ENCODE measurements around the gene IGFALS. TPM values are rescaled to one million over a fixed set of nuclear protein-coding genes. Genes with fewer than 3 reads are reported as not detected.

IGFALS gene
- polyA plus RNA-seq, 1 donor from 2014 or later, result not detected

GRCh38 chr16:1762879-1763520 is 30.5 kb downstream of the IGFALS start:
- Mint-ChIP-seq H3K4me3 (no peak overlapping the region), H3K4me1 (no peaks in the 10 kb centered on the region), H3K27me3 (no peaks in the 10 kb centered on the region), H3K27ac (peak overlapping the region in 1 of 3 donors; percentile 84), H3K36me3 (peaks cover 3% of the 10 kb centered on the region), H3K9me3 (no peaks in the 10 kb centered on the region)

DNA sequence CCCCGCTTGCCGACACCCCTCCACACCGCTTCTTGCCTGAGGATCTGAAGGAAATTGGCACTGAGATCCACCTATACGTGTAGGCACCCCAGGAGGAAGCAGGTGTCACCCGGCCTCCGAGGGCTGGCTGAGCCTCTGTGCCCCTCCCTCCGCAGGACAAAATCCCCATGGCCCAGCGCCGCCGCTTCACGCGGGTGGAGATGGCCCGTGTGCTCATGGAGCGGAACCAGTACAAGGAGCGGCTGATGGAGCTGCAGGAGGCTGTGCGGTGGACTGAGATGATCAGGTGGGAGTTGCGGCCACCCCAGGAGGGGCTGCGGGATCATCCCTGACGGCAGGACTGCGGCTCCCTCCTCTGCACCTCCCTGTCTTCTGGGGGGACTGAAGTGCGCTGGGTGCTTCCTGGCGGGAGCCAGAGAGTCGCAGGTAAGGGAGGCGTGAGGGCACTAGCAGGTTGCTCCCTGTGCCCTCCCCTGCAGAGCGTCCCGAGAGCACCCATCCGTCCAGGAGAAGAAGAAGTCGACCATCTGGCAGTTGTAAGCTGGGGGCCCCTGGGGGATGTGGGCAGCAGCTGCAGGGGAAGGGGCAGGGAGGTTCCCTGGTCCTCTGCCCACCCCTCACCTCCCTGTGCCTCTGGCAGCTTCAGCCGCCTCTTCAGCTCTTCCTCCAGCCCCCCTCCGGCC is 31.2 kb downstream of the IGFALS start:
- peak overlapping the region in 1 of 3 donors; percentile 84 for H3K27ac Mint-ChIP-seq
- H3K27me3 Mint-ChIP-seq, result no peaks in the 10 kb centered on the region

GRCh38 chr16:1761751-1762150 is 31.8 kb downstream of the IGFALS start:
- H3K36me3 Mint-ChIP-seq, result peaks cover 3% of the 10 kb centered on the region
- H3K9me3 Mint-ChIP-seq, result no peaks in the 10 kb centered on the region
- H3K4me3 Mint-ChIP-seq, result no peak overlapping the region
- peak overlapping the region in 1 of 3 donors; percentile 84 for H3K27ac Mint-ChIP-seq
- no peaks in the 10 kb centered on the region for H3K4me1 Mint-ChIP-seq
- H3K27me3 Mint-ChIP-seq, result no peaks in the 10 kb centered on the region

More for the DNA sequence above, 31.2 kb downstream of the IGFALS start:
- H3K4me3 Mint-ChIP-seq, result no peak overlapping the region
- peaks cover 3% of the 10 kb centered on the region for H3K36me3 Mint-ChIP-seq
- H3K4me1 Mint-ChIP-seq, result no peaks in the 10 kb centered on the region
- no peaks in the 10 kb centered on the region for H3K9me3 Mint-ChIP-seq

DNA sequence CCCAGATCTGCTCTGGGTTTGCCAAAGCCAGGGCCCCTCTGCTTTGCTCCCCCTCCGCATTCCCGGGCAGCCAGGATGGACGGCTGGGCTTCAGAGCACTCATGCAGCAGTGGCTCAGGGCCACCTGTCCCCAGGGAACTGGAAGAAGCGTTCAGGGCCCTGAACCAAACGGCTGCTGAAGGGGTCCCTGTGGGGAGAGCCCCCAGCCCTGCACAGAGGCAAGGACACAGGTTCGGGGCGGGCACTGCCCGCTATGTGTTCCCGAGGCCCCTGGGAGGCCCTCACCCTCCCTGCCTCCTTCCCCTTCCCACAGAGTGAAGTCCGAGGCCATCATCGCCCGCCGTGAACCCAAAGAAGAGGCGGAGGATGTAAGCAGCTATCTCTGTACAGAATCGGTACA is 32.6 kb downstream of the IGFALS start:
- peaks cover 3% of the 10 kb centered on the region for H3K36me3 Mint-ChIP-seq
- no peak overlapping the region for H3K4me3 Mint-ChIP-seq
- peak overlapping the region; percentile 25 to 35 (median 31) for H3K27ac Mint-ChIP-seq
- H3K9me3 Mint-ChIP-seq, result no peaks in the 10 kb centered on the region
- no peaks in the 10 kb centered on the region for H3K4me1 Mint-ChIP-seq
- no peaks in the 10 kb centered on the region for H3K27me3 Mint-ChIP-seq

DNA sequence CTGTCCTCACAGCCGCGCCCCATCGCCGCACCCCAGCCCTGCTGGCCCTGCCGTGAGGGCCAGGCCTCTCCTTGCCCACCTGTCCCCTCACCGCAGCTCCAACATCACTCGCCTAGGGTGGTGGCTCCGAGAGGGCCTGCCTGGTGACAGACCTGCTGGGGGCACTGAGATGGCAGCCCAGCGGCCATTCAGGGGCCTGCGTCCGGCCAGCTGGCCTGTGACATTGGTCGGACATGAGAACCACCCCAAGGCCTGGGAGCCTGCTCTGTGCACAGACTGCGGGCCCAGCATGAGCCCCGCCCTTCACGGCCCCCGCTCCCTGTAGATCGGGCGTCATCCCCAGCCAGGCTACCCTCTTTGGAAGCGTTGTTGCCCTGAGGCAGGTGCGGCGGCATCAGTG is 34.0 kb downstream of the IGFALS start:
- H3K36me3 Mint-ChIP-seq, result peaks cover 2% of the 10 kb centered on the region
- H3K9me3 Mint-ChIP-seq, result no peaks in the 10 kb centered on the region
- no peaks in the 10 kb centered on the region for H3K27me3 Mint-ChIP-seq
- no peak overlapping the region for H3K4me3 Mint-ChIP-seq
- H3K27ac Mint-ChIP-seq, result no peak overlapping the region
- no peaks in the 10 kb centered on the region for H3K4me1 Mint-ChIP-seq

GRCh38 chr16:1758923-1759322 is 34.6 kb downstream of the IGFALS start:
- Mint-ChIP-seq H3K4me3 (peak overlapping the region in 1 of 4 donors; percentile 51), H3K27me3 (no peaks in the 10 kb centered on the region), H3K9me3 (no peaks in the 10 kb centered on the region), H3K4me1 (no peaks in the 10 kb centered on the region), H3K36me3 (peaks cover 2% of the 10 kb centered on the region), H3K27ac (no peak overlapping the region)

- Mint-ChIP-seq H3K4me1 (no peaks in the 10 kb centered on the region), H3K9me3 (no peaks in the 10 kb centered on the region), H3K27me3 (no peaks in the 10 kb centered on the region), H3K36me3 (peaks cover 2% of the 10 kb centered on the region), H3K4me3 (no peak overlapping the region), H3K27ac (peak overlapping the region in 1 of 3 donors; percentile 31)
Observed at GRCh38 chr16:1757714-1758461, 35.6 kb downstream of the IGFALS start.

DNA sequence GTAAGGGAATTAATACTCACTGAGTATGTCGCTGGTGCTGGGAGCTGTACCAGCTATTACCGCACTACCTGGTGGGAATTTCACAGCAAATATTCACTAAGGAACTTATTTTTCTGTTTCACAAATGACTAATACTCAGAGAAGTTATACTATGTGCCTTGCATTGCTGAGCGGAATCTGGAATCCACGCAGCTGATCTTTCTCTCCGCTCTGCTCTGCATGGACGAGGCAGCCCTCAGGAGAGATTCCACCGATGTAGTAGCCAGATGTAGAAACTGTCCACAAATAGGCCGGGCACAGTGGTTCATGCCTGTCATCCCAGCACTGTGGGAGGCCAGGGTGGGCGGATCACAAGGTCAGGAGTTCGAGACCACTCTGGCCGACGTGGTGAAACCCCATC is 39.3 kb downstream of the IGFALS start:
- Mint-ChIP-seq H3K4me3 (no peak overlapping the region), H3K9me3 (no peaks in the 10 kb centered on the region), H3K27ac (no peak overlapping the region), H3K36me3 (no peaks in the 10 kb centered on the region), H3K27me3 (no peaks in the 10 kb centered on the region), H3K4me1 (no peaks in the 10 kb centered on the region)

DNA sequence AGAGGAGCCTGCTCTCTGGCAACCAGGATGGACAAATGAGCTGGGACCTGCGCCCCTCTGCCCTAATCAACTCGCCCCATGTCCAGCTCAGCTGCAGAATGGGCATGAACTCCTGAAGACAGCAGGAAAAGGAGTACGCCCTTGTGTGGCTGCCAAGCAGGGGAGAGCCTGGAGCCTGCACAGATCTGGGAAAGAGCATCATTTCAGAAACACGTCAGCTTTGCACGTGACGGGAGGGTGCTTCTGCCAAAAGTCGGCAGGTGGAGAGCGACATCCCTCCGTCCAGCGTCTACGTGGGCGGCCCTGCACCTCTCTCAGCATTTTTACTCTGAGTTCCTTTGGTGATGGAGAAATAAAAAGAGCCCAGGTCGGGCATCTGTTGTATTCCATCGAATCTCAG is 40.7 kb downstream of the IGFALS start:
- peak overlapping the region in 2 of 3 donors; percentile 73 for H3K27ac Mint-ChIP-seq
- no peaks in the 10 kb centered on the region for H3K36me3 Mint-ChIP-seq
- no peaks in the 10 kb centered on the region for H3K4me1 Mint-ChIP-seq
- no peak overlapping the region for H3K4me3 Mint-ChIP-seq
- no peaks in the 10 kb centered on the region for H3K27me3 Mint-ChIP-seq
- no peaks in the 10 kb centered on the region for H3K9me3 Mint-ChIP-seq

DNA sequence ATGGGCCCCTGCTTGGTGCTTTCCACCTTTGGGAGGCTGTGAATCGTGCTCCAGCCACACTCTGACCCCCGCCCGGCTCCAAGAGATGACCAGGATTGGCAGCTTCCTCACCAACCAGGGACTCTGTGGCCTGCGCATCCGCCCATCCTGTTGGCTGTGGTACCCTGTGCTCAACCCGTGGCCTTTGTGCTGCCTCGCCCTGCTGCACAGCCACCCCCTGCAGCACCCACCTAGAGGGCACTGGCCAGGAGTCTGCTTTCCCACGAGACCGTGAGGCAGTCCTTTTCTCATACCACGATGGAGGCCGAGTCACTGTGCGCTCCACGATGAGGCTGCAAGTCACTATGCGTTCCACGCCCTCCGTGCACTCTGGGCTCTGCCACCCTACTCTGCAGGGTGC is 41.6 kb downstream of the IGFALS start:
- no peaks in the 10 kb centered on the region for H3K9me3 Mint-ChIP-seq
- no peak overlapping the region for H3K4me3 Mint-ChIP-seq
- no peaks in the 10 kb centered on the region for H3K36me3 Mint-ChIP-seq
- H3K27me3 Mint-ChIP-seq, result no peaks in the 10 kb centered on the region
- no peak overlapping the region for H3K27ac Mint-ChIP-seq
- H3K4me1 Mint-ChIP-seq, result no peaks in the 10 kb centered on the region

DNA sequence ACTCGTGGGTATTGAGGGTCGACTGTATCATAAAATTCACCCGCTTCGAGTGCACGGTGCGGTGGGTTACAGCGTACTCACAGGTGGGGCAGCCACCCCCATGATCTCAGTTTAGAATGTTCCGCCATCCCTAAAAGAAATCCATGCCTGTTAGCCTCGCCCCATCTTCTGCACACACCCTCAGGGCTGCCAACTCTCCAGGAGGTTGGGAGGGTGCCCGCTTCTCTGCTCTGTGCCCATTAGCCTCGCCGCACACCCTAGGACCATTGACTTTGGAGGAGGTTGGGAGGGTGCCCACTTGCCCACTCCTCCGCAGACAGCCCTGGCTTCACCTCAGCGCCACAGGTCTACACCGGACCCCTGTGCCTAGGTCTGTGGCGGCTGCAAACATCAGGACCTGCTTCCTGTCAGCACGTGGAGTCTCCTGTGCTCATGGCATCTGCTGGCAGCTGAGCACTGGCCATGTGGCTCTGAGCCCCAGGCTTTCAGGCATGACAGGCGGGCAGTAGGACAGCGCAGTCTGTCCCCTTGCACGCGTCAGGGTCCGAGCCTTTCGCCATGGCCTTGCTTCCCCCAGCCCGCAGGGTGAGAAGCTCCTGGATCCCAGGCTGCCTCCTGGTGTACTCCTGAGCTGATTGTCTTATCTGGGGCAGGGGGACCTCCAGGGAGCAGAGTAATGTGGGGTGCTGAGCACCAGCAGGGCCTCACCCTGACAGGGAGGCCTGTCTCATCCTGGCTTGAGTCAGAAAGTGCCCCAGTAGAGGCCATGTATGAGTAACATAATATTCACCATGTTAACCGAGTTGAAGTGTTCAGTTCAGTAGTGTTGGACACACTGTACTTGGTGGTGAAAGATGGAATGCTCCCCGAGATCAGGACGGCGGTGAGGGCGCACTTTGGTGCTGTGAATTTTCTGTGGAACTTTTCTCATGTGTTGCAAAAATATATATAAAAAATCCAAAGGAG is 44.1 kb downstream of the IGFALS start:
- no peaks in the 10 kb centered on the region for H3K4me1 Mint-ChIP-seq
- peak overlapping the region in 2 of 3 donors; percentile 32 to 53 for H3K27ac Mint-ChIP-seq
- no peaks in the 10 kb centered on the region for H3K9me3 Mint-ChIP-seq
- H3K36me3 Mint-ChIP-seq, result no peaks in the 10 kb centered on the region
- H3K4me3 Mint-ChIP-seq, result no peak overlapping the region
- no peaks in the 10 kb centered on the region for H3K27me3 Mint-ChIP-seq

DNA sequence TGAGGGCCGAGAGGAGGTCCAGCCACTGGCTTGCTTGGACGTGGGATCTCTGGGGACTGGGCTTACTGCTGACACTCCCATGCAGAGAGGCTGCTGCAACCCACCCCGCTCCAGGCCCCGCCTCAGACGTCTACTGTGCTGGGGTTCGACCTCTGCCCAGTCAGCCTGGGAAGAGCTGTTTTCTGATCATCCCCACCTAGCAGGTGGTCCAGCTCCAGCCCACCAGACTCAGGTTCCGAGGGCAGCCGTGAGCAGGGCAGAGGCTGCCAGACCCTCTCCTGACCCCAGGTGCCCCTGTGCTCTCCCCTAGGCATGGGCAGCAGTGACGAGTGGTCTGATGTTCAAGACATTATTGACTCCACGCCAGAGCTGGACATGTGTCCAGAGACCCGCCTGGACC is 45.6 kb downstream of the IGFALS start:
- Mint-ChIP-seq H3K9me3 (no peaks in the 10 kb centered on the region), H3K4me1 (no peaks in the 10 kb centered on the region), H3K36me3 (no peaks in the 10 kb centered on the region), H3K27ac (no peak overlapping the region), H3K27me3 (no peaks in the 10 kb centered on the region), H3K4me3 (no peak overlapping the region)

GRCh38 chr16:1746693-1747195 is 46.8 kb downstream of the IGFALS start:
- Mint-ChIP-seq H3K36me3 (no peaks in the 10 kb centered on the region), H3K4me1 (no peaks in the 10 kb centered on the region), H3K27ac (no peak overlapping the region), H3K9me3 (no peaks in the 10 kb centered on the region), H3K4me3 (peak overlapping the region in 1 of 4 donors; percentile 17), H3K27me3 (no peaks in the 10 kb centered on the region)

DNA sequence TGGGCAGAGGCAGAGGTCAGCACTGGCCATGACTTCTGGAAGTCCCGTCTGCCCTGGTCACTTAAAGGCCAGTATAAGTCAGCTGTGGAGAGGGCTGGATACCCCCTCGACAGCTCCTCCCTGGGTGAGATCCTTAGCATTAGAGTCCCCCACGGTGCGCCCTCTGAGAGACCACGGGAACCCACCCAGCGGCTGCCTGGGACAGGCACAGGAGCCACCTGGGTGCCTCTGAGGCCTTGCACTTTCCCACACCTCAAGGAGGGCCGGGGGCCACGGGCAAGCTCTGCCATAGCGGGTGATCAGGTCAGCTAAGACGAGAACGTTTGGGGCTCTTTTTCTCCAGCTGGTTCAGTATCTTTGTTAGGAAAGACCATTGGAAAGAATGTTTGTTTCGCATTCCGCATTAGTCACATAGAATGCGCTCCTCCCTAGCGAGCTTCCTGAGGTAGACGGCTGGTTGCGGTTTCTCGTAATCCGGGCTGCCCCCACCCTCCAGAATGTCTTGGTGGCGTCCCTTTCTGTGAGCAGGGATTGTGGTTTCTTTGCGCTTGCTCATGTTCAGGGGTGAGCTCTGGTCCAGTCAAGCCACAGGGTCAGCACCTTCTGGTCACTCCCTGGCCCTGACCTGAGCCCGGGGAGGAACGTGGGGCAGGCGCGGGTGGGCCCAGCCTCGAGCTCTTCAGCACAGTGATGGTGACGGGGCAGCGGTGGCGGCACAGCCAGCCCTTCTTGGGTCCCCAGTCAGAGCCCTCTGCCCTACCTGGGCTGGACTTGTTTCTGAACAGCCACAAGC is 47.4 kb downstream of the IGFALS start:
- H3K4me1 Mint-ChIP-seq, result no peaks in the 10 kb centered on the region
- no peaks in the 10 kb centered on the region for H3K27me3 Mint-ChIP-seq
- no peaks in the 10 kb centered on the region for H3K36me3 Mint-ChIP-seq
- no peak overlapping the region for H3K4me3 Mint-ChIP-seq
- no peak overlapping the region for H3K27ac Mint-ChIP-seq
- no peaks in the 10 kb centered on the region for H3K9me3 Mint-ChIP-seq

Data from IgD-negative memory B cell (primary cell).